ENCODE data around the gene DAPP1.

DNA sequence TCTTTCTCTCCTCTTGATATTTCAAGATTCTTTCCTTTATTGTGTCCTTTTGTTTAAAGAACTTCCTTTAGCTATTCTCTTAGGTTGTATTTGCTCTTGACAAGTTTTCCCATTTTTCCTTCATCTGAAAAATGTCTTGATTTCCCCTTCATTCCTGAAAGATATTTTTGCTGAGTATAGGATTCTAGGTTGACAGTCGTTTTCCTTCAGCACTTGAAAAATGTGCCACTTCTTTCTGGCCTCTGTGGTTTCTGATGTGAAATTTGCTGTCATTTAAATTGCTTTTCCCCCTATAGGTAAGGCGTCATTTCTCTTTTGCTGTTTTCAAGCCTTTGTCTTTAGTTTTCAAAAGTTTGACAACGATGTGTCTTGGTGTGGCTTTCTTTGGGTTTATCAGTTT is 100.9 kb downstream of the DAPP1 start:
- no peak for TF ChIP-seq GLIS3 (CRISPR knock-in tag; IDR thresholded peaks at IDR 0.05)
- TF ChIP-seq CSDC2 (CRISPR knock-in tag; IDR thresholded peaks at IDR 0.05): no peak
- TF ChIP-seq ZFP30 (CRISPR knock-in tag; IDR thresholded peaks at IDR 0.05): no peak
- no peak for TF ChIP-seq TSHZ2 (CRISPR knock-in tag; IDR thresholded peaks at IDR 0.05)
- TF ChIP-seq RARB (CRISPR knock-in tag; IDR thresholded peaks at IDR 0.05): no peak
- no peak for TF ChIP-seq ZFP3 (CRISPR knock-in tag; IDR thresholded peaks at IDR 0.05)
- TF ChIP-seq, protein P1, sequence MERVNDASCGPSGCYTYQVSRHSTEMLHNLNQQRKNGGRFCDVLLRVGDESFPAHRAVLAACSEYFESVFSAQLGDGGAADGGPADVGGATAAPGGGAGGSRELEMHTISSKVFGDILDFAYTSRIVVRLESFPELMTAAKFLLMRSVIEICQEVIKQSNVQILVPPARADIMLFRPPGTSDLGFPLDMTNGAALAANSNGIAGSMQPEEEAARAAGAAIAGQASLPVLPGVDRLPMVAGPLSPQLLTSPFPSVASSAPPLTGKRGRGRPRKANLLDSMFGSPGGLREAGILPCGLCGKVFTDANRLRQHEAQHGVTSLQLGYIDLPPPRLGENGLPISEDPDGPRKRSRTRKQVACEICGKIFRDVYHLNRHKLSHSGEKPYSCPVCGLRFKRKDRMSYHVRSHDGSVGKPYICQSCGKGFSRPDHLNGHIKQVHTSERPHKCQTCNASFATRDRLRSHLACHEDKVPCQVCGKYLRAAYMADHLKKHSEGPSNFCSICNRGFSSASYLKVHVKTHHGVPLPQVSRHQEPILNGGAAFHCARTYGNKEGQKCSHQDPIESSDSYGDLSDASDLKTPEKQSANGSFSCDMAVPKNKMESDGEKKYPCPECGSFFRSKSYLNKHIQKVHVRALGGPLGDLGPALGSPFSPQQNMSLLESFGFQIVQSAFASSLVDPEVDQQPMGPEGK (CRISPR knock-in tag; IDR thresholded peaks at IDR 0.05; ENCODE audit: borderline replicate concordance): no peak
- no peak for TF ChIP-seq ARNTL (CRISPR knock-in tag; IDR thresholded peaks at IDR 0.05; ENCODE audit: borderline replicate concordance, low read depth)
- no peak for TF ChIP-seq ZNF565 (CRISPR knock-in tag; conservative IDR thresholded peaks at IDR 0.05; ENCODE audit: low read depth)
- TF ChIP-seq, protein P2, sequence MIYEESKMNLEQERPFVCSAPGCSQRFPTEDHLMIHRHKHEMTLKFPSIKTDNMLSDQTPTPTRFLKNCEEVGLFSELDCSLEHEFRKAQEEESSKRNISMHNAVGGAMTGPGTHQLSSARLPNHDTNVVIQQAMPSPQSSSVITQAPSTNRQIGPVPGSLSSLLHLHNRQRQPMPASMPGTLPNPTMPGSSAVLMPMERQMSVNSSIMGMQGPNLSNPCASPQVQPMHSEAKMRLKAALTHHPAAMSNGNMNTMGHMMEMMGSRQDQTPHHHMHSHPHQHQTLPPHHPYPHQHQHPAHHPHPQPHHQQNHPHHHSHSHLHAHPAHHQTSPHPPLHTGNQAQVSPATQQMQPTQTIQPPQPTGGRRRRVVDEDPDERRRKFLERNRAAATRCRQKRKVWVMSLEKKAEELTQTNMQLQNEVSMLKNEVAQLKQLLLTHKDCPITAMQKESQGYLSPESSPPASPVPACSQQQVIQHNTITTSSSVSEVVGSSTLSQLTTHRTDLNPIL (CRISPR knock-in tag; IDR thresholded peaks at IDR 0.05; ENCODE audit: low read depth): no peak
- no peak for TF ChIP-seq SNAI2 (CRISPR knock-in tag; IDR thresholded peaks at IDR 0.05)
- no peak for TF ChIP-seq ZNF8 (CRISPR knock-in tag; IDR thresholded peaks at IDR 0.05)
